Upper lobe of right lung (tissue), 1 donor: ENCODE measurements around the gene PHYH. TPM values are rescaled to one million over a fixed set of nuclear protein-coding genes. Genes with fewer than 3 reads are reported as not detected.
A peak's percentile ranks its signal among the peaks of the same experiment; 100 is the strongest.
"Not testable (repeated sequence)": the region's sequence is repeated elsewhere in the genome, so short reads cannot be mapped to it uniquely, and the experiment has no call there.

Source experiments
- ATAC-seq: fragments of 200-7000 bp; cut with Tn5 transposase; one replicate; pipeline ENCODE4 v1.9.1; 2020; ENCODE audit warnings: mild to moderate bottlenecking, moderate library complexity
- DNase-seq: peaks from one replicate; pipeline ENCODE4 v3.0.0-alpha.2; 2020
- H3K27ac ChIP-seq: fragments of 200-600 bp; one replicate; pipeline ENCODE4 v1.8.0; 2022
- H3K27me3 ChIP-seq: fragments of 200-600 bp; one replicate; pipeline ENCODE4 v1.8.0; 2022; ENCODE audit warnings: mild to moderate bottlenecking
- H3K36me3 ChIP-seq: fragments of 200-600 bp; one replicate; pipeline ENCODE4 v1.8.0; 2022
- H3K4me1 ChIP-seq: fragments of 200-600 bp; one replicate; pipeline ENCODE4 v1.8.0; 2022
- H3K4me3 ChIP-seq: fragments of 200-600 bp; one replicate; pipeline ENCODE4 v1.8.0; 2022; ENCODE audit warnings: mild to moderate bottlenecking
- H3K9me3 ChIP-seq: fragments of 200-600 bp; one replicate; pipeline ENCODE4 v1.8.0; 2022
- intact Hi-C: fragments of 100-400 bp; cut with DNase I; formaldehyde crosslinking; loops from one replicate; pipeline ENCODE4 v1.11.0; 2022
- total RNA-seq: library from RNA; stranded (reverse); fragmentation: NEBNext Ultra II Directional; extraction: Animal tissue kit (Norgen Biotek cat#: 25700); gene quantifications from one replicate; pipeline ENCODE4 v1.2.1, GENCODE V29; 2021
- TF ChIP-seq, protein P1 (sequence below): fragments of 200-600 bp; IDR thresholded peaks from one replicate; pipeline ENCODE4 v1.8.0; 2022; ENCODE audit warnings: antibody characterized with exemption
- donor health status: DM: no; HTN: yes; CAD: no; lungs with severe emphysema.

Gene PHYH
- total RNA-seq, 1 donor from 2014 or later: 29.6 TPM

DNA sequence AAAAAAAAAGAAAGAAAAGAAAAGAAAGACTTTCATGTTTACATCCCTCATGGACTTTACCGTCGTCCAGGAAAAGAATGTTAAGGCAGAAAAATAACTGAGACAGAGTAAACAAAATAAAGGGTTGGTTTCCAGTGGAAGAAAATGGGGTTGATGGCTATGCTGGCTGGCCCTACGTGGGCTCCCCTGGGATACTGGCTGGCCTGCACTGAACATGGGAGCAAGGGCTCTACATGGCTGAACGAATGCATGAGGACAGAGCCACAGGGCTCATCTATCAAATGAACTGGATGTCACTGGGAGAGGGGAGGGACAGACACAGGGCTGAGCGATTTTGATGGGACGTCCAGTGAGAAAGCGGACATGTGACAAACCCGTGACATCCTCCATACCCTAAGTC lies 63.2 kb downstream of the PHYH start:
- no peaks in the 10 kb centered on the region for H3K4me1 ChIP-seq
- peaks cover 4% of the 10 kb centered on the region for H3K27me3 ChIP-seq
- TF ChIP-seq, protein P1, sequence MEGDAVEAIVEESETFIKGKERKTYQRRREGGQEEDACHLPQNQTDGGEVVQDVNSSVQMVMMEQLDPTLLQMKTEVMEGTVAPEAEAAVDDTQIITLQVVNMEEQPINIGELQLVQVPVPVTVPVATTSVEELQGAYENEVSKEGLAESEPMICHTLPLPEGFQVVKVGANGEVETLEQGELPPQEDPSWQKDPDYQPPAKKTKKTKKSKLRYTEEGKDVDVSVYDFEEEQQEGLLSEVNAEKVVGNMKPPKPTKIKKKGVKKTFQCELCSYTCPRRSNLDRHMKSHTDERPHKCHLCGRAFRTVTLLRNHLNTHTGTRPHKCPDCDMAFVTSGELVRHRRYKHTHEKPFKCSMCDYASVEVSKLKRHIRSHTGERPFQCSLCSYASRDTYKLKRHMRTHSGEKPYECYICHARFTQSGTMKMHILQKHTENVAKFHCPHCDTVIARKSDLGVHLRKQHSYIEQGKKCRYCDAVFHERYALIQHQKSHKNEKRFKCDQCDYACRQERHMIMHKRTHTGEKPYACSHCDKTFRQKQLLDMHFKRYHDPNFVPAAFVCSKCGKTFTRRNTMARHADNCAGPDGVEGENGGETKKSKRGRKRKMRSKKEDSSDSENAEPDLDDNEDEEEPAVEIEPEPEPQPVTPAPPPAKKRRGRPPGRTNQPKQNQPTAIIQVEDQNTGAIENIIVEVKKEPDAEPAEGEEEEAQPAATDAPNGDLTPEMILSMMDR: no peak
- intact Hi-C loops: no loop called here
- H3K27ac ChIP-seq: no peak overlapping the region
- ATAC-seq (no peak), DNase-seq (peak; percentile 9)
- H3K4me3 ChIP-seq: no peak overlapping the region
- H3K9me3 ChIP-seq: no peaks in the 10 kb centered on the region
- no peaks in the 10 kb centered on the region for H3K36me3 ChIP-seq

DNA sequence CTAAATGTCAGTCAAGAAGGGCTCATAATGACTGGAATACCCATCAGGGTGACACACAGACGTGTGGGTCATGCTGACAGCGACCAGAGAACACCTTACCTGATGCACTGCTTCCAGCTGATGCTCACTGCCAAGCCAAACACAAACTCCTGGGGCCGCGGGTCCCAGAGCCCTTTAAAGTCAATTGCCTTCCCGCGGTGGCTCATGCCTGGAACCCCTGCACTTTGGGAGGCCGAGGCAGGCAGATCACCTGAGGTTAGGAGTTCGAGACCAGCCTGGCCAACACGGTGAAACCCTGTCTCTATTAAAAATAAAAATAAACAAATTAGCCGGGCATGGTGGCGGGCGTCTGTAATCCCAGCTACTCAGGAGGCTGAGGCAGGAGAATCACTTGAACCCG lies 65.1 kb downstream of the PHYH start:
- H3K36me3 ChIP-seq, ATAC-seq, H3K27me3 ChIP-seq, H3K4me1 ChIP-seq, H3K4me3 ChIP-seq, H3K27ac ChIP-seq, intact Hi-C loops, H3K9me3 ChIP-seq: not testable (repeated sequence)
- peak; percentile 29 for DNase-seq

- H3K27me3 ChIP-seq: peaks cover 4% of the 10 kb centered on the region
- no peak within 1 kb of the TSS for H3K4me3 ChIP-seq
- ATAC-seq (no peak), DNase-seq (peak; percentile 43)
- no peaks in the 10 kb centered on the region for H3K36me3 ChIP-seq
- intact Hi-C loops: no loop called here
- H3K9me3 ChIP-seq: no peaks in the 10 kb centered on the region
- H3K4me1 ChIP-seq: no peaks in the 10 kb centered on the region
- no peak within 1 kb of the TSS for H3K27ac ChIP-seq
- TF ChIP-seq, protein P1: no peak
These were observed 65.7 kb downstream of the PHYH start, which contains the start of gene UCMA for GRCh38 chr10:13234172-13234571. Gene UCMA, minus strand, starts transcription at chr10:13234374. Its CDS starts 116 bp downstream, at chr10:13234258.

GRCh38 chr10:13233358-13233757 lies 66.5 kb downstream of the PHYH start:
- Histone ChIP-seq H3K4me3 (no peak overlapping the region), H3K36me3 (no peaks in the 10 kb centered on the region), H3K27me3 (peaks cover 4% of the 10 kb centered on the region), H3K4me1 (no peaks in the 10 kb centered on the region), H3K27ac (no peak overlapping the region), H3K9me3 (no peaks in the 10 kb centered on the region)
- ATAC-seq (no peak), DNase-seq (peak; percentile 48)
- intact Hi-C loops: no loop called here
- TF ChIP-seq, protein P1: no peak

GRCh38 chr10:13231808-13232207 lies 68.1 kb downstream of the PHYH start:
- DNase-seq: peak; percentile 23
- TF ChIP-seq, protein P1: no peak
- H3K4me3 ChIP-seq: no peak overlapping the region

DNA sequence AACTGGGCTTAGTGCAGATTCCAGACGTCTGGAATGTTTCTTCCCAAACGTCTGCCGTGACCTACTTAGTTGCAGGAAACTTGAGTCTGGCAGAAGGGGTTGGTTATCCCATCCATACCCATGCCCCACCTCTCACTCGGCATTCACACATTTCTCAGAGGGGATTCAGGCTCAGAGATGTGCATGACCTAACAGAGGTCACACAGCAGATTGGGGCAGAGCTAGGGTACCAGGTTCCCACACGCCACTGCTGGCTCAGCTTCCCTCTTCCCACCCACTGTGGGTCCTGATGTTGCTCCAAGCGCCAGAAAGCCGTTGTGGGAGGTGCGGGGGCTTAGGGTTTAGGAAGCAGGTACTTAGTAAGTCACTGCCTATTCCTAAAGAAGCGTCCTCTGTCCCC lies 68.7 kb downstream of the PHYH start:
- H3K27ac ChIP-seq: no peak overlapping the region
- H3K9me3 ChIP-seq: no peaks in the 10 kb centered on the region
- H3K4me3 ChIP-seq: no peak overlapping the region
- peaks cover 4% of the 10 kb centered on the region for H3K27me3 ChIP-seq
- DNase-seq (peak; percentile 10), ATAC-seq (no peak)
- no peaks in the 10 kb centered on the region for H3K4me1 ChIP-seq
- TF ChIP-seq, protein P1: no peak
- intact Hi-C loops: no loop called here
- H3K36me3 ChIP-seq: no peaks in the 10 kb centered on the region

More at GRCh38 chr10:13231808-13232207, 68.1 kb downstream of the PHYH start:
- no peaks in the 10 kb centered on the region for H3K9me3 ChIP-seq
- ATAC-seq: no peak
- peaks cover 4% of the 10 kb centered on the region for H3K27me3 ChIP-seq
- H3K36me3 ChIP-seq: no peaks in the 10 kb centered on the region
- H3K4me1 ChIP-seq: no peaks in the 10 kb centered on the region
- intact Hi-C loops: no loop called here
- no peak overlapping the region for H3K27ac ChIP-seq

Other genes with a start within 250 kb of the PHYH start
- 61.5 TPM for gene OPTN, start 199.9 kb downstream of the PHYH start, total RNA-seq
- 0.78 TPM for gene MCM10, start 138.5 kb downstream of the PHYH start, total RNA-seq
- not detected for gene UCMA, start 65.7 kb downstream of the PHYH start, total RNA-seq
- 38.9 TPM for gene SEPHS1, start 48.2 kb upstream of the PHYH start, total RNA-seq
- gene BEND7, start 228.9 kb upstream of the PHYH start, total RNA-seq: 31.1 TPM